Medulla oblongata (tissue), 1 donor: ENCODE data around the gene DUOX1.
A peak's percentile ranks its signal among the peaks of the same experiment; 100 is the strongest.

Source experiments
- DNase-seq: peaks from one replicate; pipeline ENCODE4 v3.0.0-alpha.2; 2015; ENCODE audit errors: extremely low spot score

DUOX1 gene

DNA sequence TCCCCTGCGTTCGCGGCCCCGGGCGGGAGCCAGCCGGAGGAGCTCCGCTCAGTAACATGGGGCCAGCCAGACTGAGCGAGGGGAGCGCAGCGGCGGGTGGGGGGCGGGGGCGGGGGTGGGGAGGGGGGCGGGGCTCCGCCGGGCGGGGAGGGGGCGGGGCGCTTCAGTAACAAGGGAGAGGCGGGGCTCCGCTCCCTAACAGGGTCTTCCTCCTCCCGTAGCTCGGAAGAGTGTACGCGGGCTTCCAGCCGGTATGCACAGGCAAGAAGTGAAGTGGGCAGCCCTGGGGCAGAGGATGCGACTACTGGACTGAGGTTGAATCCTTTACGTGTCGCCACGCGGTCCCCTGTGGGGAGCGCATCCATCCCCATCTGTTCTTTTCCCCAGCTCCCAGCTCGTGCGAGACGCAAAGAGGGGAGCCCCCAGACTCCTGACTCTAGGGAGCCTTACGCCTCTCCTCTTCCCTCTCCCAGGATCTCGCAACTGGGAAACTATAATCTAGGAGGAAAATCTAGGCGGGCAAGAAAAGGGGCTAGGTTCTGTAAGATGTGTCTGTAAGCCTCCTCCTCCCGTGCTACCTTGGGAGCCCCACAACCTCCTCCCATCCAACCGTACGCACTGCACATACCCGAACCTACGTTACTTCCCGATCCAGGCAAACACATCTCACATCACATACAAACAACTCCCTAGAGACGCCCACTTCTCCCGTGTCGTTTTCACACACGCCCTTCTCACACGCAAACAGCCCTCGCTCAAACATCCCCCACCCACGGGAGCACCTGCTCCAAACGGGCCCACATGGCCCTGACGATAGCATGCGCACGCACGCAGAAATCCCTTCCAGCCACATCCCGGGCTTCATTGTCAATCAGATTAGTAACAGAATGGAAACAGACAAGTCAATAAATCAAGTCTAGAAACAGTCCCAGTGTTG lies 58.4 kb downstream of the DUOX1 start, which contains the start of gene SHF:
Gene SHF, minus strand, starts transcription at position 73 of the 937 bp plus-strand sequence. Its CDS starts 15 bp downstream, at position 58.
- DNase-seq: peak; percentile 65

GRCh38 chr15:45197512-45197911 lies 67.7 kb downstream of the DUOX1 start:
- DNase-seq: no peak

DNA sequence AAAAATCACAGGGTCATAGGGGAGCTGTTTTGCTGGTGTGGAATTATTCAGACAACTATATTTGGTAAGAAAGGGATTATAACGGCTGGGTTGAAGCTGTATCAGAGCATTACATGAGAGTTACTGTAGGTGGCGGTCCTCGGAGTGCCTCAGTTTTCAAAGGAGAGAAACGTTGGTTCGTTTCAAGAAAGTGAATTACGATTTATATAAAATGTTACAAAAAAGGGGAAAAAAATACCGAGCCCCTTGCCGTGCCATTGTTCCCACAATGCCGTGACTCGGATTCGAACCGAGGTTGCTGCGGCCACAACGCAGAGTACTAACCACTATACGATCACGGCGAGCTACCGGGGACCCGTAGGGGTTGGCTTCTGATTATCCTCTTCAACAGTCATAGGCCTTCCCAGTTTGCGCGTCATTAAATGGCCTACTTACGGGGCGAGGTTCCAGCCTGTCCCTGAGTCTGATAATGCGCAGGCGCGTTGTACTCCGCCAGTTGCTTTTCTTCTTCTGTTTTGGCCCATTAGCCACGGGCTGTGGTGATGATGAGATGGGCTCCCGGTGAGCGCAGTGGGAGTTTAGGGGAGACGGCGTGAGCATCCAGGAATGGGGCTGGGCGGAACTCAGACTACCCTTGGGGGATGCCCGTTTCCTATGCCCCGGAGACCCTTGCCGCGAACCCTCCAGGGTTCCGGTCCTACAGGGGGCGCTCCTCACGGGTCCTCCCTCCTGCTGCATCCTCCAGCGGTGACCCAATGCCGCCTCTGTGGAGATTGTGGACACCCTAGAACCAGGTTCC lies 68.7 kb downstream of the DUOX1 start:
- DNase-seq: peak; percentile 99

GRCh38 chr15:45199136-45199810 lies 69.5 kb downstream of the DUOX1 start:
- peak; percentile 59 for DNase-seq

DNA sequence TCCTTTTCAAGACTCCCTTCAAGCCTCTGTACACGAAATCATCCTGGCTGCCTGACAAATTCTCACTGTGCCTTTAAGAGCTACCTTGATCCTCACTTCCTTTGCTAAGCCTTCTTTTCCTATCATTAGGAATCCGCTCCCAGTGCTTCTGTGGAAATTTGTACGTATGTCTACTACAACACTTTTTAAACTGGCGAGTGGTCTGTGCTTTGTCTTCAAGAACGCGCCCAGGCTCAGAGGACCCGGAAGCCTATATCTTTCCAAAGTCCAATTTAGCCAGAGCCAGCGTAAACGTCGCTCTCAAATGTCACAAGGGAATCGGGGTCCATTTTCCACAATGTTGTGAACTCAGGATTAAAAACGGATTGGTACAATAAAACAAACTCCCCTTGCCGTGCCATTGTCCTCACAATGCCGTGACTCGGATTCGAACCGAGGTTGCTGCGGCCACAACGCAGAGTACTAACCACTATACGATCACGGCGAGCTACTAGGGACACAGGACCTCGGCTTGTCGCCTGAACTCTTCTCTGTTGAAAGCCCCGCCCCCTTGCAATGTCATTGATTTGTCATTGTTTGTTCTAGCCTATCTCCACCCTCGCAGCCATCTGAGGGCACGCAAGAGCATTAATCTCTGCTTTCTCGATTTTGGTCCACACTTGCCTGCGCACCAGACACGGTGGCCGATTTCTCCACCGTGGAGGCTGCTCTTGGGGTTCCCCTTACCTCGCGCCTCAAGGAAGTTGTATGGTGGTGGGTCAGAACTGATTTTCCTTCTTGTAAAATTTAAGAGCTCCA lies 70.4 kb downstream of the DUOX1 start:
- DNase-seq: peak; percentile 99

GRCh38 chr15:45200799-45201556 lies 71.2 kb downstream of the DUOX1 start:
- peak; percentile 92 for DNase-seq

GRCh38 chr15:45201557-45201859 lies 71.7 kb downstream of the DUOX1 start:
- no peak for DNase-seq

- no peak for DNase-seq
Measured at GRCh38 chr15:45201869-45202268, 72.1 kb downstream of the DUOX1 start.

- DNase-seq: peak; percentile 33
Measured at GRCh38 chr15:45203182-45203581, 73.4 kb downstream of the DUOX1 start.

DNA sequence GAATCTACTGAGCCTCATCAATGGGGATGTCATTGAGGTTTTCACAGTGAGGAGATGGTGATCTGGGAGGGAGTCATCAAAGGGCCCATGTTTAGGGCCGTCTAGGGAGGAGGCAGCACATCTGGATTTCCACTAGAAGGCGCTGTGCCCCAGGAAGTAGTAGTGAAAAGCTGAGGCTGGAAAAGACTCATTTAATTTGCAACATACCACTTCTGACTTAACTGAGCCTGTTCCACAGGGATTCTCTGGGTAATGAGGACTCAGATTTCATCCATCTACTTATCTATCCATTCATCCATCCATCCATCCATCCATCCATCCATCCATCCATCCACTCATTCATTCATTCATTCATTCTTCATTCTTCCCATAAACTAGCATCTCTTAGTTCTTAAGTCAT lies 75.4 kb downstream of the DUOX1 start:
- DNase-seq: peak; percentile 81

DNA sequence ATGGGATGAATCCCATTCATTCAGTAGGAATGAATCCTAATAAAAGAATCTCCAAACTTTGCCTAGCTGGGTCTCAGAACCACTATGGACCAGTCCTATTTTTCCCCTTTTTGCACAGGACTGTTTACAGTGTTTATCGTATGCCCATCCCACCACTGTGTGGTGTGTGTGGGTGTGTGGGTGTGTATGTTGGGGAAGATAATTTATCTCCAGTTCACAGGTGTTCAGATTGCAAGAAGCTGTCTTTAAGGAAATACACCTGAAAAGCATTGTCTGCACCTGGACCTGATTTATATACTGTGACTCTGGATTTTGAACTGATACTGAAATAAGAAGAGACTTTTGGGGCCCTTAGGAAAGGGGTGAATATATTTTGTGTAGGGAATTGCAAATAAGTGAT lies 82.7 kb downstream of the DUOX1 start:
- DNase-seq: no peak
